Measurements from ENCODE around the gene PPP2R2D.

Gene PPP2R2D

DNA sequence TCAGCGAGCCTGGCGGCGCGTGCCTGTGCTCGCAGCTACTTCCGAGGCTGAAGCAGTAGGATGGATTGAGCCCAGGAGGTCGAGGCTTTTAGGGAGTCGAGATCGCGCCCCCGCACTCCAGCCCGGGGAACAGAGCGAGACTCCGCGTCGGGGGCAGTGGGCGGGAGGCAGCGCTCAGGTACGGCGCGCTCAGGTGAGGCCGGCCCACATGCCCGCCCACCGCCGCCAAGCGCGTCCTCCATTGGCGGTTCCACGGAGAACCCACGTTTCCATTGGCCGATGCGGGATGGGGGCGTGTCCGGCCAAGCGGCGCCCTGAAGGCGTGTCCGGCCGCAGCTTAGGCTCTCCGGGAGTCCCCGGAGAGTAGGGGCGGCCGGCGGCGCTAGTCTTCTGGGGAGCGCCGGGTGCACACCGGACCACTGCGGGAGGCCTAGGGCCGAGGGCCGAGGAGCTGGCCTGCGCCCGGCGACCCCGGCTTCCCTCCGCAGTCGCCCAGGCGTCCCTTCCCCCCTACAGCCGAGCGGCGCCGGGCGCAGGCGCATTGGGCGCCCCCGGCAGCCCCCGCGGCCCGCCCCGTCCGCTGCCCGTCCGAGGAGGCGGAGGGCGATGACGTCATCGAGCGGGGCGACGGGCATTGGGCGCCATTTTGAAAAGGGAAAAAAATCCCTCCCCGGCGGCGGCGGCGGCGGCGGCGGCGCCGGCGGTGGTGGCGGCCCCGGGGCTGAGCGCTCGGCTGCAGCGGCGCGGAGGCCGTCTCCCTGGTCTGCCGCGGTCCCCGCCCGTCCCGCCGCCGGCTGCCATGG lies at the start of gene PPP2R2D:
TSS of gene PPP2R2D (plus strand) at position 659 of the 803 bp plus-strand sequence. CDS start at position 800, 141 bp downstream.
- DNase-seq: peak; percentile 94 to 97
- TF ChIP-seq POLR2A (IDR thresholded peaks at IDR 0.05; ENCODE audit: low read length): peak; percentile 79
- TF ChIP-seq GATA1 (IDR thresholded peaks at IDR 0.05; ENCODE audit: low read depth, low read length): no peak

DNA sequence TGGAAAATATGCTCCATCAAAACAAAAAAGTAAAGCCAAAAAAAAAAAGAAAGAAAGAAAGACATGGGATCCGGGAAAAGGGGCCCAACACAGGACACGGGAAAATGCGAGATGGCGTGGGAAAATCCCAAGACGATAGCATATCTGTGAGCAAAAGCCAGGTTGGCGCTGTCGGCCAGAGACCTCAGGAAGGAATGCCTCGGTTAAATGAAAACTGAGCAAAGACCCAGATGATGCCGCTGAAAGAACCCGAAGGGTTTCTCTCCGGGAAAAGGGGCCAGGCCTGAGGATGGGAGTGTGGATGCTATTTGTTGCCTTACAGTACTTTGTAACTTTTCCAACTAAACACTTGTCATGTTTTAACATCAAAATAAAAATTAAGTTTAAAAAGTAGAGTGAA lies 49.5 kb upstream of the PPP2R2D start:
- TF ChIP-seq POLR2A (IDR thresholded peaks at IDR 0.05; ENCODE audit: low read length) (no peak), GATA1 (IDR thresholded peaks at IDR 0.05; ENCODE audit: low read depth, low read length) (no peak)

DNA sequence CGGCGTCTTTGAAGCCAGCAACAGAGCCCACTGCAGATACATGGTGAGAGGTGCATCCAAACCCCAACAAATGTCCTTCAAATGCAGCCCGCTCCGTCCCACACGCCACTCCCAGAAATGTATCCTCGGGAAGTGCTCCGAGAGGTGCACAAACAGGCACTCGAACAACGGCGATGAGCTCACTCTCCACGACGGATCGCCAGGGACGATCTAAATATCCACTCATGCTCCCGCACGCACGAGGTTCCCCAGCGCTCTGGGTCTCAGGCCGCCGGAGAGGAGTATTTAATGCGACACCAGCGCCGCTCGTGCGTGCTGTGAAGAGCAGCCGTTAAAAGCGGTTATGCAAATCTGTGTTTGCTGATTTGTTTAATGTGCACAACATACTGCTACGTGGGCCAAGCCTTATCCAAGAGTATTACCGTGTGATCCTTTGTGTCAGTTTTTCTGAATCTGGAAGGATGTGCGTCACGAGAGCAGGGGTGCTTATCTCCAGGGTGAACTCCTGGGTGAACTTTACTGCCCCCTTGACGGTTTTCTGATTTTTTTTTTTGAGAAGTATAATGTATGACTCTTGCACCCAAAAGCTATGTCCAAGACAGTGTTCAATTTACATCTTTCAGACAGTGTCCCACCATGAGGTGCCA lies 48.5 kb upstream of the PPP2R2D start:
- TF ChIP-seq GATA1 (IDR thresholded peaks at IDR 0.05; ENCODE audit: low read depth, low read length): no peak
- peak in 1 of 2 experiments; percentile 26 for DNase-seq

More for the DNA sequence above, 49.5 kb upstream of the PPP2R2D start:
- peak; percentile 16 to 19 for DNase-seq

DNA sequence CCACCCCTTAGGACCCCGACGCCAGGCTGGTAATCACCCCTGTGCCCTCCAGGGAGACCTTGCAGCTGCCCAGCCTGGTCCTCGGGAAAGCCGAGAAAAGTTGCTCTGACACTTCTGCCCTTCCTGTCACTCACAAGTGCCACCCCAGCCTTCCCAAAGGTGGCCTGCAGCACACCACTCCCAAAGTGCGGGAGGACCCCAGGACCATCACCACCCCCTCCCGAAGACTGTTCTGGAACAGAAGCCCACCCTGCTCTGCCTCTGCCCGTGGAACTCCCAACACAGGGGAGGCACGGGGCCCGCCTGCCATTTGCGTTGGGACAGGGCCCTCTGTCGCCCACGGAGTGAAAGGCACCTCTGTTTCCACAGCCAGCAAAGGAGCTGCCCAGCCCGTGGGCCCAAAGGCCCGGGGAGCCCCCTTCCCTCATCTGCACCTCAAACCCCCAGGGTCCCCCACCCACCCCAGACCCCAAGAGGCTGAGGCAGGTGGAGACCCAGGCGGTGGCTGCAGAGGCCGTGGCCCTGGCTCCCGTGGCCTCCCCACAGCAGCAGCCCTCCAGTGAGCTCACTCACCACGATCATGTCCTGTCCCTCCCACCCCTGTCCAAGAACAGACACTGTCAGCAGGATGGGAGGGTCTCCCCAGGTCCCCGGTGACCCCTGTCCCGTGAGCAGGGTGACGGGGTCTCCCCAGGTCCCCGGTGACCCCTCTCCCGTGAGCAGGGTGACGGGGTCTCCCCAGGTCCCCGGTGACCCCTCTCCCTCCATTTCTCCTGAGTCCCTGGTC lies 47.8 kb upstream of the PPP2R2D start:
- no peak for TF ChIP-seq GATA1 (IDR thresholded peaks at IDR 0.05; ENCODE audit: low read depth, low read length)
- no peak for TF ChIP-seq POLR2A (IDR thresholded peaks at IDR 0.05; ENCODE audit: low read length)
- no peak for DNase-seq

DNA sequence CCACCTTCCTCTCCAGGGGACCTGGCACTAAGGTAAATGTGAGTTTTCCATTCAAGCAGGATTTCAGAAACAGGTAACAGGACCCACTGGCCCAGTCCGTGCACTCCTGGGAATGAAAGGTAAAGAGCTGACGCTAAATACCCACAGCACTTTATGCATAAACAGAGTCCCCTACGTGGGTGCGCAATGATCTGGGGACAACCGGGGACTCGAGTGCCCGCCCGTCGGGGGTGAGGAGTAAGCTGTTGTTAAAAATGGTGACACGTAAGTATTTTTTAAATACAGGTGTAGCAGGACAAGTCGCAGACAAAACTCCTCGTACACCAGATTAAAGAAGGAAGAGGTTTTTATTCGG lies 47.2 kb upstream of the PPP2R2D start:
- no peak for TF ChIP-seq GATA1 (IDR thresholded peaks at IDR 0.05; ENCODE audit: low read depth, low read length)
- no peak for TF ChIP-seq POLR2A (IDR thresholded peaks at IDR 0.05; ENCODE audit: low read length)
- DNase-seq: no peak

DNA sequence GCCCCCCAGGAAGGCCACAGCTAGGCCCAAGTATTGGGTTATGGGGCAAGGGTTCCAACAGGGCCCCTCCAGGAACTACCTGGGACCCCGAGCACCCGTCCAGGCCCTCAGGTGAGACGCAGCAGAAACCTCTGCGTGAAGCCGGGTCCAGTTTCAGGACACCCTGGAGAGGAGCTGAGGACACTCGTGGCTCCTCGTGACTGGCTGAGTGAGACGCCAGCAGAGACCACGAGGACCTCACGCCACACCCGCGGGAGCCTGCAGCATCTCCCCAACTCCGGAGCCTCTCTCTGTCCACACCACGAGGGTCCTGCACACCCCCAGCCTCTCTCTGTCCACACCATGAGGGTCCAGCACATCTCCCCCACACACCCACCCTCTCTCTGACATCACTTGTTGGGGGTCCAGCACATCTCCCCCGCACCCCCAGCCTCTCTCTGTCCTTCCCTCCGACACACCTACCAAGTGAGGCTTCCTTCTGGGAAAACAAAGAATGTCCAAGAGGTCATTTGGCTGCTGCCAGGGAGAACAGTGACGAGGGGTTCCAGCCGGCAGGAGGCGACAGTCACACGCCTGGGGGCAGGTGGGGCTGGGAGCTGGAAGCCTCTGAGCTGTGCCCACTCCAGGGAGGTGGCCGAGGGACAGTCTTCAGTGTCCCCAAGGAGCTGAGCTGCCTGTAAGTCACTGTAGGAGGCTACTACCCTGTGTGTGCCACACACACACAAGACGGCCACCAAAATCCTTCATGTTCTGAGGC lies 46.1 kb upstream of the PPP2R2D start:
- TF ChIP-seq POLR2A (IDR thresholded peaks at IDR 0.05; ENCODE audit: low read length) (no peak), GATA1 (IDR thresholded peaks at IDR 0.05; ENCODE audit: low read depth, low read length) (no peak)
- DNase-seq: no peak

DNA sequence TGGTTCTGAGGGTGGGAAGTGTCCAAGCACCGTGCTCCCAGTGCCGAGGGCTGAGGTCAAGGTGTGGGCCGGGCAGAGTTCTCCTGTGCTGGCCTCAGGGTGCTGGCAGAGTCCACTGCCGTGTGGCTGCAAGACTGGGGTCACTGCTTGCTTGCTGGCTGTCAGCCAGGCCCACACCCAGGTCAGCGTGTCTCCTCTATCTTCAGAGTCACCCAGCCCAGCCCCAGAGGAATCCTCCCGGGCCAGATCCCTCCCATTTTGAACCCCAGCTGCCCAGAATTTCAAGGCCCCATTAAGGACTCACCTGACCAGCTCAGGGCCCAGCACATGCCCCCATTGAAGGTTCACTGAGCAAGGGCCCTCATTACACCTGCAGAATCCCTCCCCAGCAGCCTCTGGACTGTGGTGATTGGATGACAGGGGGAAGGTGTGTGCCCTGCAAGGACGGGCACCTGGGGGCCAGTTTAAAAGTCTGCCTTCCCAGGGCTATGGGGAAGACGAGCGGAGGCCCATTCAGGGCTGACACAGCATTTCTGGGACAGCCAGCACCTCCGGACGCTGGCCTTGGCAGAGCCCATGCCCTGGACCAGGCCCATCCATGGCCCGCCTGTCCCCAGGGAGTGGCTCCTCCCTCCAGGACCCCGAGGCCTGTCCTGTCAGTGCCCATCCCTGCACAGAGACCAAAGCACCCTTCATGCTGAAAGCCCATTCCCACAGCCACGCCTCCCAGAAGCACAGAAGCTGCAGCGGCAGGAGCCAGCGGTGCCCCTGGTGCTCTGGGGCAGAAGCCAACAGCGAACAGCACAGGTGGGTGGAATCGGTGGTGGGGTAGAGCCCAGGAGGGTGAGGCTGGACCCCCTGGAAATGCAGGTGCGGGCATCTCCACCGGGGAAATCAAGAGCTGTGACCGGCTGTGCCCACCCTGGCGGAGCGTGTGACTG lies 45.1 kb upstream of the PPP2R2D start:
- DNase-seq: no peak
- no peak for TF ChIP-seq POLR2A (IDR thresholded peaks at IDR 0.05; ENCODE audit: low read length)
- no peak for TF ChIP-seq GATA1 (IDR thresholded peaks at IDR 0.05; ENCODE audit: low read depth, low read length)

DNA sequence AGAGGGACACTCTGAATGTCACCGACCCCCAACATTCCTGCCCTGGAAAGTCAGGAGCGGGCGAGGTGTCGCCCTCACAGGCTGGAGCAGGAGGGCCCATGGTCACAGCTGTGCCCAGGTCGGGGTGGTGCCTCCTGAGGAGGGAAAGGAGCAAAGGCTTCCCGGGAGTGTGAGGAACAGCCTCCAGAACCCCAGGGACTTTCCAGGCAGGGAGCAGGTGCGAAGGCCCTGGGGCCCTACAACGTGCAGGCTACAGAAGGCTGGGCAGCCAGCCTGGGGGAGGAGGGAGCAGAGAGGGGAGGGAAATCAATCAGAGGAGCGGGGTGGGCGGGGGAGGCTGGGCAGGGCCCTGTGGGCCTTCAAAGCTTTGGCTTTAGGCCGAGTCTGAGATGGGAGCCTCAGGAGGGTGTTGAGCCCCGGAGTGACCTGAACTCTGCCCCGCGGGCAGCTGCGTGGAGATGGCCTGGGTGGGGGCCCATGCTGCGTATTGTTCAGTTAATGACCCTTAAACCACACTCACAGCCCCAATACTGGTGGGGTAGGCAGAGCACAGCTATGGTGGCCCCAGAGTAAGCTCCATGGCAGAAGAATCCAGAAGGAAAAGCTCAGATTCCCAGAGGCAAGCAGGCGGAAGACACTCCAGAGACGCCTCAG lies 44.2 kb upstream of the PPP2R2D start:
- no peak for DNase-seq
- no peak for TF ChIP-seq POLR2A (IDR thresholded peaks at IDR 0.05; ENCODE audit: low read length)
- no peak for TF ChIP-seq GATA1 (IDR thresholded peaks at IDR 0.05; ENCODE audit: low read depth, low read length)

DNA sequence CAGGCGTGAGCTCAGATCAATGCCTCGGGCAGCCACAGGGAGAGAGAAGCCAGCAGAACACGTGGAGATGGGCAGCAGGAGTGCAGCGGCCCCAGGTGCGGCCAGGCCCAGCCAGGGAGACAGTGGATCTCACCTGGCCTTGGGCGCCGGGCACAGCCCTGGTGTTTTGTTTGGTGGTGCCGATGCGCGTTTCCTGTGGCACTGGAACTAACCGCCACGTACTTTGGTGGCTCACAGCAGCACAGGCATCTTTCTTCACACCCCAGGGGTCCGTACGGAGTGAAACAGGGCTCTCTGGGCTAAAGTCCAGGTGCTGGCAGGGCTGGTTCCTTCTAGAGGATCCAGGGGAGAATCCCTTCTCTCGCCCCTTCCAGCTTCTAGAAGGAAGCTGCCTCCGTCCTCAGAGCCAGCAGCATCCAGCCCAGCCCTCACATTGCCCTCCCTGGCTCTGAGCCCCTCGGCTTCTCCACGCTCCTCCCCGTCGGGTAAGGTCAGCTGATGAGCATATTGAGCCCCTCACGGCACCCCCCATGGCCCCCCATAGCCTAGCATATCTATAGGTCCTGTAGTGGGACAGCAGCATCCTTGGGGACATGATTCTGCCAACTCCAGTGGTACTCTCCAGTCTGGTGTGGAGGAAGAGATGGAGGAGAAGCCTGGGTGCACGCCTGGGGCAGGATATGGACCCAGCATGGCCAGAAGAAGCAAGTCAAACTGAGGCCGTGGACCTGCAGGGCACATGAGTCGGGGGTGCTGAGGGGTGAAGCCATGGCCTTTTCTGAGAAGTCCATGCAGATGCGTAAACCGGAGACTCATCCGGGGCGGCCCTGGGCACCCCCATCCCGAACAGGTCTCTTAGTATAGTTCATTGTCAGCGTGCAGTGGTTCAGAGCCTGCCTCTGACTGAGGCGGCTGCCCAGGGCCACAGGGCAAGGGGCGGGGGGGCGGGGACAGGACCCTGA lies 43.4 kb upstream of the PPP2R2D start:
- no peak for TF ChIP-seq POLR2A (IDR thresholded peaks at IDR 0.05; ENCODE audit: low read length)
- DNase-seq: no peak

DNA sequence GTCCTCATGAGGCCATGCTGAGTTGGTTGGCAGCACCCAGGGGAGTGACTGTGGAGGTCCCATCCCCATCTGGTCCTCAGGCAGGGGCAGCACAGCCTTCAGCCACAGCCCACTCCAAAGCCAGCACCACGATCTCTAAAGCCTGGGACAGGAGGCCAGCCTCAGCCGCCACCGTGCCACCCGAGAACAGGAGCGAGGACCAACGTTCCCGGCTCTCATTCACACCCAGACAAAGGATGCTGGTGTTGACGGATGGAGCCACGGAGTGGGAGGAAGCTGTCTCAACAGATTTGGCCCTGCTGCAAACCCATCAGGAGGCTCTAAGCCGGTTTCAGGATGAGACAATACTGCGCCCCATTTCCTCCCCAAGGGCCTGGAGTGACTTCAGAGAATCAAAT lies 42.7 kb upstream of the PPP2R2D start:
- TF ChIP-seq GATA1 (IDR thresholded peaks at IDR 0.05; ENCODE audit: low read depth, low read length): no peak
- DNase-seq: no peak

DNA sequence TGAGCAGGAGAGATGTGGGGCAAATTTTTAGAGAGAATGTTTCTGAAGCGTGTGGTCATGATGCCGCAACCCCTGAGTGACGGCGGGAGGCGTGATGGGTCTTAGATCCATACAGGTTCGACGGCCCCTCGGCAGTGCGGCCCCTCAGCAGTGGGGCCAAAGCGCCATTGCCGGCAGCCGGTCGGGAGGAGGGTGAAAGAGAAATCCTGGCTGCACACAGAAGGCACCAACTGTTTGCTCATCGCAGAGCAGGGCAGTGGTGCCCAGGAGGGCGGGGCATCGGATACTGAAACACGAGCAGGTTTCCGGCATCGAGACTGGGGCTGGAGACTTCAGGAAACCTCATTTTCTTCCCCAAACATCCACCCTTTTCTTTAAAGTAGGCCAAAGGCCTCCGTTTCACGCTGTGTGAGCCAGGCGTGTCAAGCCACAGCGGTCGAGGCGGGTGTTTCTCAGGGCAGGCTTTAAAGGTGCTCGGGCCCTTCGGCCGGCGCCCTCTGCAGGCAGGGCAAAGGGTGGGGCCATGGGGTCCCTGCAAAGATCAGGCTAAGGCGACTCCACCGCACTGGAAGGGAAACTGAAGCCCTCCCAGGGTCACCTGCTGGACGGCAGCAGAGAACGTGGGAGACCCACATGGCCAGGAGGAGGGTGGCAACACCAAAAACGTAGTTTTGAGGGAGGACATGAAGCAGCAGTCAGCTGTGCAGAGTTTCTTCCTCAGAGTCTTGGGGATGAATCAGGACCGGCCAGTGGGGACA lies 42.0 kb upstream of the PPP2R2D start:
- no peak for DNase-seq
- TF ChIP-seq GATA1 (IDR thresholded peaks at IDR 0.05; ENCODE audit: low read depth, low read length): no peak
- TF ChIP-seq POLR2A (IDR thresholded peaks at IDR 0.05; ENCODE audit: low read length): no peak
